SK-N-MC (cell line): ENCODE measurements around the gene CNNM2.

Source experiments
- EZH2 ChIP-seq: fragments of 200-600 bp; sonication (generic); IDR thresholded peaks from one replicate; pipeline ENCODE4 v1.6.1; 2017; ENCODE audit warnings: antibody characterized with exemption
- POLR2AphosphoS5 ChIP-seq: IDR thresholded peaks from 2 replicates; pipeline ENCODE4 v1.6.1; 2012; ENCODE audit warnings: mild to moderate bottlenecking, low read depth, low read length, borderline replicate concordance

GRCh38 chr10:103079100-103079499 lies 161.0 kb downstream of the CNNM2 start:
- TF ChIP-seq POLR2AphosphoS5 (no peak), EZH2 (no peak)
